GM23338 (cell line): ENCODE results near the gene IL24.

Experiments
- CREB1 ChIP-seq: fragments of 250-450 bp; sonication (Bioruptor Pico); IDR thresholded peaks from 2 replicates; pipeline ENCODE4 v1.5.0; 2020; ENCODE audit warnings: low read depth, mild to moderate bottlenecking, moderate library complexity
- CTCF ChIP-seq, 2 experiments: fragments of 200-600 bp in 1 of 2; sonication (generic) in 1 of 2; conservative IDR thresholded peaks; 2 replicates each; pipeline versions ENCODE4 v1.5.1 to v1.6.1; 2016 to 2017; ENCODE audit warnings: antibody characterized with exemption in 2 of 2, low read depth in 2 of 2, mild to moderate bottlenecking in 2 of 2, moderate library complexity in 1 of 2
- ETS1 ChIP-seq: IDR thresholded peaks from 2 replicates; pipeline ENCODE4 v1.6.1; 2016; ENCODE audit warnings: antibody characterized with exemption
- EZH2 ChIP-seq: fragments of 200-600 bp; sonication (generic); IDR thresholded peaks from one replicate; pipeline ENCODE4 v1.8.0; 2017; ENCODE audit warnings: antibody characterized with exemption, mild to moderate bottlenecking, low read depth; ENCODE audit not compliant: unreplicated experiment
- EZH2phosphoT487 ChIP-seq: fragments of 200-600 bp; sonication (generic); IDR thresholded peaks from one replicate; pipeline ENCODE4 v1.8.1; 2018; ENCODE audit warnings: antibody characterized with exemption; ENCODE audit not compliant: unreplicated experiment
- JUNB ChIP-seq: IDR thresholded peaks from one replicate; pipeline ENCODE4 v1.6.1; 2016; ENCODE audit warnings: antibody characterized with exemption; ENCODE audit not compliant: unreplicated experiment
- NANOG ChIP-seq: IDR thresholded peaks from 2 replicates; pipeline ENCODE4 v1.6.1; 2016; ENCODE audit warnings: antibody characterized with exemption, borderline replicate concordance
- POLR2AphosphoS5 ChIP-seq: IDR thresholded peaks from 2 replicates; pipeline ENCODE4 v1.6.1; 2016; ENCODE audit warnings: antibody characterized with exemption, low read depth
- REST ChIP-seq: IDR thresholded peaks from one replicate; pipeline ENCODE4 v1.6.1; 2018; ENCODE audit warnings: antibody characterized with exemption; ENCODE audit not compliant: unreplicated experiment
- STAT1 ChIP-seq: IDR thresholded peaks from one replicate; pipeline ENCODE4 v1.6.1; 2016; ENCODE audit warnings: antibody characterized with exemption; ENCODE audit not compliant: unreplicated experiment
- ZNF114 ChIP-seq: fragments of 250-450 bp; sonication (Bioruptor Pico); IDR thresholded peaks from 2 replicates; pipeline ENCODE4 v1.5.0; 2020; ENCODE audit warnings: mild to moderate bottlenecking, moderate library complexity
- ZNF331 ChIP-seq: fragments of 250-450 bp; sonication (Bioruptor Pico); IDR thresholded peaks from 2 replicates; pipeline ENCODE4 v1.5.0; 2020; ENCODE audit warnings: low read depth, mild to moderate bottlenecking, moderate library complexity
- ZNF462 ChIP-seq: fragments of 250-450 bp; sonication (Bioruptor Pico); IDR thresholded peaks from 2 replicates; pipeline ENCODE4 v1.5.0; 2020; ENCODE audit warnings: mild to moderate bottlenecking, moderate library complexity

GRCh38 chr1:206878456-206878855, 18.8 kb upstream of the IL24 start:
- TF ChIP-seq CTCF (conservative IDR thresholded peaks at IDR 0.05; ENCODE audit: low read depth in 2 of 2) (peak; percentile 23 to 47; a peak in 3 of 4 replicates), ETS1 (no peak), JUNB (no peak), ZNF331 (CRISPR knock-in tag) (no peak), CREB1 (CRISPR knock-in tag) (no peak), REST (no peak), POLR2AphosphoS5 (no peak), EZH2 (no peak), NANOG (no peak), ZNF114 (CRISPR knock-in tag) (no peak), EZH2phosphoT487 (no peak), STAT1 (no peak), ZNF462 (no peak)
